Stomach (tissue), 9 donors: ENCODE results near the gene ZNF469. TPM values are rescaled to one million over a fixed set of nuclear protein-coding genes. Genes with fewer than 3 reads are reported as not detected.

Experiments used
- DNase-seq, 2 donors: peaks; one replicate each; pipeline versions ENCODE4 v3.0.0 to v3.0.0-alpha.2; 2013 to 2019
- H3K27ac ChIP-seq, 5 donors: fragments of 200-600 bp in 4 of 5; sonication (generic) in 4 of 5; one replicate each; pipeline ENCODE4 v1.5.1; 2013 to 2019; ENCODE audit warnings: mild to moderate bottlenecking in 1 of 5, moderate library complexity in 1 of 5
- H3K27me3 ChIP-seq, 3 donors: fragments of 200-600 bp; sonication (generic); one replicate each; pipeline ENCODE4 v1.5.1; 2017 to 2019; ENCODE audit warnings: mixed run types in 1 of 3
- H3K36me3 ChIP-seq, 4 donors: fragments of 200-600 bp; sonication (generic); 1 replicate in 3 of 4; 2 replicates in 1 of 4; pipeline ENCODE4 v1.5.1; 2016 to 2019
- H3K4me1 ChIP-seq, 4 donors: fragments of 200-600 bp; sonication (generic); one replicate each; pipeline ENCODE4 v1.5.1; 2016 to 2019
- H3K4me3 ChIP-seq, 4 donors: fragments of 200-600 bp; sonication (generic) in 3 of 4; one replicate each; pipeline ENCODE4 v1.5.1; 2016 to 2019; ENCODE audit warnings: mild to moderate bottlenecking in 1 of 4
- H3K9me3 ChIP-seq, 4 donors: fragments of 200-600 bp; sonication (generic); one replicate each; pipeline ENCODE4 v1.5.1; 2016 to 2019
- CTCF ChIP-seq, 7 experiments: fragments of 450-650 bp in 4 of 7; fragments of 200-600 bp in 3 of 7; sonication (generic) in 3 of 7; IDR thresholded peaks; one replicate each; pipeline ENCODE4 v1.5.1; 2016 to 2019; ENCODE audit warnings: antibody characterized with exemption in 7 of 7, control low read depth in 2 of 7, mild to moderate bottlenecking in 1 of 7
- EP300 ChIP-seq: sonication (generic); formaldehyde crosslinking; IDR thresholded peaks from one replicate; pipeline ENCODE4 v1.6.1; 2017; ENCODE audit warnings: antibody characterized with exemption
- POLR2A ChIP-seq, 4 donors: fragments of 450-650 bp; IDR thresholded peaks; one replicate each; pipeline ENCODE4 v1.6.1; 2016; ENCODE audit warnings: antibody characterized with exemption in 4 of 4, control low read depth in 2 of 4, mild to moderate bottlenecking in 1 of 4, moderate library complexity in 1 of 4
- POLR2AphosphoS5 ChIP-seq, 3 donors: sonication (generic); formaldehyde crosslinking; IDR thresholded peaks; one replicate each; pipeline ENCODE4 v1.6.1; 2016; ENCODE audit warnings: antibody characterized with exemption in 3 of 3
- WGBS, 5 donors: extraction: QIAGEN DNeasy Blood & Tissue Kit in 3 of 5; methylation state at CpG; one replicate each; pipeline versions ENCODE4 v1.1.5 to v1.1.7; 2013 to 2018; 5-methylcytosine and 5-hydroxymethylcytosine counted together
- intact Hi-C: fragments of 100-400 bp; cut with DNase I; formaldehyde crosslinking; loops from one replicate; pipeline ENCODE4 v1.15.1; 2023; ENCODE audit warnings: low total_unique reads
- polyA plus RNA-seq, 3 donors: library from polyadenylated mRNA; stranded (reverse); fragments of 200-250 nt; gene quantifications; one replicate each; pipeline ENCODE4 v1.2.3, GENCODE V29; 2013
- total RNA-seq, 5 donors: library from RNA; depleted of rRNA; stranded (reverse); fragments of >200 nt; gene quantifications; one replicate each; pipeline versions ENCODE4 v1.1.0 to v1.2.3, GENCODE V29; 2014 to 2016
- donor health status: healthy with polysubstance abuse.
- donor health status: Bipolar disorder and iron deficiency.
- donor health status: healthy.

ZNF469 gene
- total and polyA plus RNA-seq, 8 donors, result under 0.01 to 6.2 (median 0.24) TPM

GRCh38 chr16:88365244-88365865 is 17.4 kb upstream of the ZNF469 start:
- H3K27me3 ChIP-seq, result peaks cover 0 to 8% (median 0%) of the 10 kb centered on the region in 3 donors
- DNase-seq, result no peak
- no peak overlapping the region for H3K27ac ChIP-seq
- 77 to 93% (median 85%) methylated on average over 6 of the region's 6 CpGs for WGBS, 5 donors
- H3K36me3 ChIP-seq, result no peaks in the 10 kb centered on the region
- H3K9me3 ChIP-seq, result peaks cover 0 to 11% (median 3%) of the 10 kb centered on the region in 4 donors
- H3K4me3 ChIP-seq, result no peak overlapping the region
- TF ChIP-seq POLR2AphosphoS5 (IDR thresholded peaks at IDR 0.05), result no peak
- TF ChIP-seq POLR2A (IDR thresholded peaks at IDR 0.05), result no peak
- TF ChIP-seq EP300, result no peak
- no peak for TF ChIP-seq CTCF (IDR thresholded peaks at IDR 0.05)
- intact Hi-C loops, result no loop called here
- no peaks in the 10 kb centered on the region for H3K4me1 ChIP-seq

DNA sequence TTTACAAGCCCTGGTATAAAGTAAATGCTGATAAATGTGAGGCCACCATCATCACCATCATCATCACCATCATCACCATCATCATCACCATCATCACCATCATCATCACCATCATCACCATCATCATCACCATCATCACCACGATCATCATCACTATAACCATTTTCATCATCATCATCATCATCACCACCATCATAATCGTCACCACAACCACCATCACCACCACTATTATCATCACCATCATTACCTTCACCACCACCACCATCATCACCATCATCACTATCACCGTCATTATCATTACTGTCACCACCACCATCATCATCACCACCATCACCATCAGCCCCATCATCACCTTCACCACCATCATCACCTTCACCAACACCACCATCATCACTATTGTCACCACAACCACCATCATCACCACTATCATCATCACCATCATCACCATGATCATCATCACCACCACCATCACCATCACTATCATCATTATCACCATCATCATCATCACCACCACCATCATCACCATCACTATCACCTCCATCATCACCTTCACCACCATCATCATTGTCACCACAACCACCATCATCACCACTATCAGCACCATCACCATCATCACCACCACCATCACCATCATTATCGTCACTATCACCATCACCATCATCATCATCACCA is 16.6 kb upstream of the ZNF469 start:
- TF ChIP-seq POLR2AphosphoS5 (IDR thresholded peaks at IDR 0.05) (no peak), POLR2A (IDR thresholded peaks at IDR 0.05) (no peak), EP300 (no peak), CTCF (IDR thresholded peaks at IDR 0.05) (no peak)
- no peak for DNase-seq
- H3K27ac ChIP-seq, result no peak overlapping the region
- intact Hi-C loops, result no loop called here
- no peaks in the 10 kb centered on the region for H3K4me1 ChIP-seq
- peaks cover 0 to 11% (median 3%) of the 10 kb centered on the region in 4 donors for H3K9me3 ChIP-seq
- no peak overlapping the region for H3K4me3 ChIP-seq
- 74 to 83% (median 79%) methylated on average over 4 of the region's 4 CpGs for WGBS, 5 donors
- H3K27me3 ChIP-seq, result peaks cover 0 to 8% (median 0%) of the 10 kb centered on the region in 3 donors
- no peaks in the 10 kb centered on the region for H3K36me3 ChIP-seq

DNA sequence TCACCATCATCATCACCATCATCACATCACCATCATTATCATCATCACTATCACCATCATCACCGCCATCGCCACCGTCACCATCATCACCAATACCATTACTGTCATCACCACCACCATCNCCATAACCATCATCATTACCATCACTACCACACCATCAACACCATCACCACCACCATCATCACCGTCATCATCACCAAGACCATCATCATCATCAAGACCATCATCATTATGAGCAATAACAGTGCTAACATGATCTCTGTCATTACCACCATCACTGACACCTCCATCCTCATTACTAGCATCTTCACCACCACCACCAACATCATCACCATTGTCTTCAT is 16.1 kb upstream of the ZNF469 start:
- intact Hi-C loops, result no loop called here
- no peak for DNase-seq
- WGBS, 5 donors, result 82 to 99% (median 98%) methylated on average over 4 of the region's 4 CpGs
- Histone ChIP-seq H3K27ac (no peak overlapping the region), H3K9me3 (peaks cover 0 to 11% (median 3%) of the 10 kb centered on the region in 4 donors), H3K27me3 (peaks cover 0 to 8% (median 0%) of the 10 kb centered on the region in 3 donors), H3K4me3 (no peak overlapping the region), H3K4me1 (no peaks in the 10 kb centered on the region), H3K36me3 (no peaks in the 10 kb centered on the region)
- peak in 1 of 4 donors; percentile 92 for TF ChIP-seq POLR2A (IDR thresholded peaks at IDR 0.05)
- TF ChIP-seq POLR2AphosphoS5 (IDR thresholded peaks at IDR 0.05), result no peak

GRCh38 chr16:88367560-88367959 is 15.2 kb upstream of the ZNF469 start:
- TF ChIP-seq EP300 (no peak), POLR2A (IDR thresholded peaks at IDR 0.05) (no peak), CTCF (IDR thresholded peaks at IDR 0.05) (no peak), POLR2AphosphoS5 (IDR thresholded peaks at IDR 0.05) (no peak)
- peaks cover 0 to 10% (median under 1%) of the 10 kb centered on the region in 4 donors for H3K9me3 ChIP-seq
- H3K4me1 ChIP-seq, result no peaks in the 10 kb centered on the region
- no peak overlapping the region for H3K4me3 ChIP-seq
- H3K36me3 ChIP-seq, result no peaks in the 10 kb centered on the region
- no peak overlapping the region for H3K27ac ChIP-seq
- intact Hi-C loops, result no loop called here
- H3K27me3 ChIP-seq, result peaks cover 0 to 8% (median 0%) of the 10 kb centered on the region in 3 donors
- no peak for DNase-seq
- WGBS, 5 donors, result 82 to 88% (median 87%) methylated on average over 11 of the region's 11 CpGs

- intact Hi-C loops, result no loop called here
- peaks cover 0 to 6% (median 0%) of the 10 kb centered on the region in 4 donors for H3K9me3 ChIP-seq
- TF ChIP-seq CTCF (IDR thresholded peaks at IDR 0.05) (no peak), EP300 (no peak), POLR2AphosphoS5 (IDR thresholded peaks at IDR 0.05) (no peak), POLR2A (IDR thresholded peaks at IDR 0.05) (no peak)
- H3K4me1 ChIP-seq, result no peaks in the 10 kb centered on the region
- H3K36me3 ChIP-seq, result no peaks in the 10 kb centered on the region
- H3K4me3 ChIP-seq, result no peak overlapping the region
- 83 to 95% (median 89%) methylated on average over 9 to 13 of the region's 13 CpGs for WGBS, 5 donors
- peaks cover 0 to 8% (median 0%) of the 10 kb centered on the region in 3 donors for H3K27me3 ChIP-seq
- no peak for DNase-seq
- no peak overlapping the region for H3K27ac ChIP-seq
Observed at GRCh38 chr16:88368036-88368435, 14.7 kb upstream of the ZNF469 start.
